Right lobe of liver (tissue), 4 donors: Measurements from ENCODE around the gene CDH4.

Experiments
- POLR2A ChIP-seq: fragments of 450-650 bp; IDR thresholded peaks from one replicate; pipeline ENCODE4 v1.6.1; 2017; ENCODE audit warnings: antibody characterized with exemption, mild to moderate bottlenecking
- TF ChIP-seq, protein P1 (sequence below), 4 donors: fragments of 200-600 bp in 3 of 4; fragments of 450-650 bp in 1 of 4; IDR thresholded peaks; one replicate each; pipeline versions ENCODE4 v1.5.1 to v1.8.0; 2016 to 2022; ENCODE audit warnings: antibody characterized with exemption in 4 of 4, mild to moderate bottlenecking in 2 of 4
- donor health status: DM: no; HTN: no; CAD: no.
- donor health status: DM: no; HTN: no; CAD: no.
- donor health status: DM: no; HTN: yes; CAD: no.

DNA sequence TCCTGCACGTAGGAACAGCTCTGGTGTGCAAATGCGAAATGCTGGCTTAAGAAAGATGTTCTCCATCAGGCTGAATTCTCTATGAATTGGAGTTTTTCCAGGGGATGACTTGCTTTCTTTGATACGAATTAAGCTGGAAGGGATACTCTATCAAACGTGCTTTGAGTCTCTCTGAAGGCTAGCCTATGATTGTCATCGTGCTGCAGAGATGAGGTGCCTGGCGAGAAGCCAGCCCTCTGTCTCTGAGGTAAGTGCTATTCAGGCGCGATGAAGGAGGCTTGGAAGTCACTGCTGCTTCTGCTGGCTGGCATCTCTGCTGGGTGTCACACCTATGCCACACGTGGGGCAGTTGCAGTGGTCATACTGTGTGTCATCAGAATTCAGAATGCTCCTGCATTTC lies 589.9 kb downstream of the CDH4 start:
- TF ChIP-seq, protein P1, sequence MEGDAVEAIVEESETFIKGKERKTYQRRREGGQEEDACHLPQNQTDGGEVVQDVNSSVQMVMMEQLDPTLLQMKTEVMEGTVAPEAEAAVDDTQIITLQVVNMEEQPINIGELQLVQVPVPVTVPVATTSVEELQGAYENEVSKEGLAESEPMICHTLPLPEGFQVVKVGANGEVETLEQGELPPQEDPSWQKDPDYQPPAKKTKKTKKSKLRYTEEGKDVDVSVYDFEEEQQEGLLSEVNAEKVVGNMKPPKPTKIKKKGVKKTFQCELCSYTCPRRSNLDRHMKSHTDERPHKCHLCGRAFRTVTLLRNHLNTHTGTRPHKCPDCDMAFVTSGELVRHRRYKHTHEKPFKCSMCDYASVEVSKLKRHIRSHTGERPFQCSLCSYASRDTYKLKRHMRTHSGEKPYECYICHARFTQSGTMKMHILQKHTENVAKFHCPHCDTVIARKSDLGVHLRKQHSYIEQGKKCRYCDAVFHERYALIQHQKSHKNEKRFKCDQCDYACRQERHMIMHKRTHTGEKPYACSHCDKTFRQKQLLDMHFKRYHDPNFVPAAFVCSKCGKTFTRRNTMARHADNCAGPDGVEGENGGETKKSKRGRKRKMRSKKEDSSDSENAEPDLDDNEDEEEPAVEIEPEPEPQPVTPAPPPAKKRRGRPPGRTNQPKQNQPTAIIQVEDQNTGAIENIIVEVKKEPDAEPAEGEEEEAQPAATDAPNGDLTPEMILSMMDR (IDR thresholded peaks at IDR 0.05) = no peak
- no peak for TF ChIP-seq POLR2A
